HepG2 (cell line): ENCODE data around the gene PIP4K2B. TPM values are rescaled to one million over a fixed set of nuclear protein-coding genes. Genes with fewer than 3 reads are reported as not detected.

Experiments used
- CHD2 ChIP-seq: IDR thresholded peaks from 2 replicates; pipeline ENCODE4 v1.6.1; 2011; ENCODE audit warnings: low read depth, low read length, improper control_type of control experiment
- FOXA3 ChIP-seq: IDR thresholded peaks from 2 replicates; pipeline ENCODE4 v1.6.1; 2016; ENCODE audit warnings: missing genetic modification reagents, missing compliant biosample characterization
- FOXP1 ChIP-seq, 2 experiments: fragments of 450-650 bp in 1 of 2; IDR thresholded peaks; 2 replicates each; pipeline ENCODE4 v1.6.1; 2017 to 2018; ENCODE audit warnings: antibody characterized with exemption in 1 of 2
- HOXA9 ChIP-seq: sonication (generic); formaldehyde crosslinking; IDR thresholded peaks from 2 replicates; pipeline ENCODE4 v1.8.1; 2022; ENCODE audit warnings: missing genetic modification reagents, mild to moderate bottlenecking, moderate library complexity, borderline replicate concordance
- MYC ChIP-seq: sonication (generic); formaldehyde crosslinking; IDR thresholded peaks from 2 replicates; pipeline ENCODE4 v1.9.0; 2021; ENCODE audit warnings: missing genetic modification reagents, borderline replicate concordance
- NCOR1 ChIP-seq: fragments of 200-600 bp; sonication (generic); IDR thresholded peaks from 2 replicates; pipeline ENCODE4 v1.7.0; 2017; ENCODE audit warnings: antibody characterized with exemption, low read length, borderline replicate concordance
- NR2F6 ChIP-seq, 2 experiments: IDR thresholded peaks; 2 replicates each; pipeline ENCODE4 v1.6.1; 2016; ENCODE audit warnings: antibody characterized with exemption in 1 of 2, mild to moderate bottlenecking in 1 of 2
- SRF ChIP-seq: IDR thresholded peaks from 2 replicates; pipeline ENCODE4 v1.6.1; 2011; ENCODE audit warnings: mild to moderate bottlenecking, low read depth, low read length, moderate library complexity
- TOE1 ChIP-seq: sonication (generic); formaldehyde crosslinking; IDR thresholded peaks from 2 replicates; pipeline ENCODE4 v1.4.0; 2020; ENCODE audit warnings: mild to moderate bottlenecking, missing genetic modification reagents
- ZBTB20 ChIP-seq: sonication (generic); formaldehyde crosslinking; IDR thresholded peaks from 2 replicates; pipeline ENCODE4 v1.8.1; 2023; ENCODE audit warnings: missing genetic modification reagents, low read depth, mild to moderate bottlenecking, borderline replicate concordance
- ZNF253 ChIP-seq: sonication (generic); formaldehyde crosslinking; IDR thresholded peaks from 2 replicates; pipeline ENCODE4 v1.8.0; 2022; ENCODE audit warnings: mild to moderate bottlenecking, missing genetic modification reagents, borderline replicate concordance
- ZNF564 ChIP-seq: sonication (generic); formaldehyde crosslinking; IDR thresholded peaks from 2 replicates; pipeline ENCODE4 v1.8.1; 2023; ENCODE audit warnings: mild to moderate bottlenecking, missing genetic modification reagents
- ZNF589 ChIP-seq: sonication (generic); formaldehyde crosslinking; conservative IDR thresholded peaks from 2 replicates; pipeline ENCODE4 v1.8.0; 2022; ENCODE audit warnings: mild to moderate bottlenecking, moderate library complexity, missing genetic modification reagents
- ZNF788 ChIP-seq: sonication (generic); formaldehyde crosslinking; IDR thresholded peaks from 2 replicates; pipeline ENCODE4 v1.5.0; 2020; ENCODE audit warnings: mild to moderate bottlenecking, missing genetic modification reagents, borderline replicate concordance
- polyA plus RNA-seq, 8 experiments: library from polyadenylated mRNA; depleted of rRNA in 3 of 8; stranded (reverse) in 7 of 8; unstranded in 1 of 8; fragments of >200 nt; fragmentation: Illumina TruSeq in 4 of 8; extraction: Trizol in 4 of 8; gene quantifications; 2 replicates each; pipeline versions ENCODE4 v1.2.1 to v1.2.3, GENCODE V29; 2011 to 2016; ENCODE audit warnings: low read depth in 4 of 8, missing spikeins in 1 of 8, mixed read lengths in 1 of 8; ENCODE audit not compliant: insufficient read depth in 1 of 8
- total RNA-seq, 5 experiments: library from RNA; depleted of rRNA; stranded (reverse); fragments of >200 nt; fragmentation: Illumina TruSeq; extraction: Trizol; gene quantifications; 2 replicates each; pipeline ENCODE4 v1.2.3, GENCODE V29; 2016; ENCODE audit warnings: low read depth in 1 of 5
- TF ChIP-seq, protein P1 (sequence below): sonication (generic); IDR thresholded peaks from 2 replicates; pipeline ENCODE4 v1.6.1; 2016; ENCODE audit warnings: low read depth, borderline replicate concordance
- TF ChIP-seq, protein P2 (sequence below): sonication (generic); formaldehyde crosslinking; IDR thresholded peaks from 2 replicates; pipeline ENCODE4 v1.4.0; 2020; ENCODE audit warnings: missing genetic modification reagents
- TF ChIP-seq, protein P3 (sequence below): sonication (generic); formaldehyde crosslinking; IDR thresholded peaks from 2 replicates; pipeline ENCODE4 v1.4.0; 2020; ENCODE audit warnings: mild to moderate bottlenecking, missing genetic modification reagents
- TF ChIP-seq, protein P4 (sequence below): IDR thresholded peaks from 2 replicates; pipeline ENCODE4 v1.6.1; 2016
- TF ChIP-seq, protein P5 (sequence below): sonication (generic); formaldehyde crosslinking; IDR thresholded peaks from 2 replicates; pipeline ENCODE4 v1.5.0; 2020; ENCODE audit warnings: mild to moderate bottlenecking, missing genetic modification reagents
- TF ChIP-seq, protein P6 (sequence below): sonication (generic); formaldehyde crosslinking; IDR thresholded peaks from 2 replicates; pipeline ENCODE4 v1.4.0; 2020; ENCODE audit warnings: low read depth, mild to moderate bottlenecking, missing genetic modification reagents

PIP4K2B gene
- total and polyA plus RNA-seq, 2 of the 13 experiments (the other 11 are each of a cell fraction or from before 2014, with no cell fraction given) = 20.4 to 54.0 TPM

DNA sequence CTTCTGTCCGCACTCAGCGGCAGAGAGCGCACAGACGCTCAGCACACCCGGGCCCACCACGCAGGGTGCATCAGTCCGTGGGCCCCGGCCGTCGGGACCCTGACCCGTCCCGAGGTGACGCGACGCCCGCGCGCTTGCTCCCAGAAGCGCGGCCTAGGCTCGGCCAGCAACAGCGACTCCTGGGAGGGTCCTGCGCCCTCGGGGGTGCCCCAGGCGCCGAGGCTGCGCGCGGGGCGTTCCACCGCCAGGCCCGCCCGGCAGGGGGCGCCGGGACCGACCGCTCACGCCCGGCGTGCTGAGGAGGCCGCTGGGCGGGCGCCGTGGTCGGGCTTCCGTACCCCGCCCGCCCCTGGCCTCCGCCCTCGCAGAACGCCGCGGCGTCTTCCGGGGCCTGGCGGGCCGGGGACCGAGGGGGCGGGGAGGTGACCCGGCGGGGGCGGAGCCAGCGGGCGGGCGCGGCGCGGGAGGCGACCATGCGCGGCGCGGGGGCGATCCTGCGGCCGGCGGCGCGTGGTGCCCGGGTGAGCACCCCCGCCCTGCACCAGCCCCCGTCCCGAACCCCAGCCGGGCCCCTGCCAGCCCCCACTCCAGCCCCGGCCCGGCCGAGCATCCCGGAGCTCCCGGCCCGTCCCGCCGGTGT is 69.3 kb downstream of the PIP4K2B start, which contains the start of gene CISD3 (continued):
- TF ChIP-seq MYC (CRISPR knock-in tag) (peak; percentile 61), ZNF788 (CRISPR knock-in tag) (peak; percentile 84; the same call in 1 of the 2 replicates), SRF (no peak), ZNF253 (CRISPR knock-in tag) (no peak), FOXP1 (IDR thresholded peaks at IDR 0.05) (no peak), FOXP1 (CRISPR knock-in tag; IDR thresholded peaks at IDR 0.05) (no peak), HOXA9 (CRISPR knock-in tag) (no peak), ZBTB20 (0 out of 2 replicates have a peak, but pooled peaks have one; percentile 49), NR2F6 (IDR thresholded peaks at IDR 0.05) (no peak), NR2F6 (CRISPR knock-in tag; IDR thresholded peaks at IDR 0.05) (no peak), CHD2 (no peak), TOE1 (no peak), NCOR1 (no peak), ZNF589 (CRISPR knock-in tag) (no peak), FOXA3 (no peak), ZNF564 (CRISPR knock-in tag) (no peak)
- TF ChIP-seq, protein P1, sequence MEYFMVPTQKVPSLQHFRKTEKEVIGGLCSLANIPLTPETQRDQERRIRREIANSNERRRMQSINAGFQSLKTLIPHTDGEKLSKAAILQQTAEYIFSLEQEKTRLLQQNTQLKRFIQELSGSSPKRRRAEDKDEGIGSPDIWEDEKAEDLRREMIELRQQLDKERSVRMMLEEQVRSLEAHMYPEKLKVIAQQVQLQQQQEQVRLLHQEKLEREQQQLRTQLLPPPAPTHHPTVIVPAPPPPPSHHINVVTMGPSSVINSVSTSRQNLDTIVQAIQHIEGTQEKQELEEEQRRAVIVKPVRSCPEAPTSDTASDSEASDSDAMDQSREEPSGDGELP = no peak; the same call in 1 of the 2 replicates
- TF ChIP-seq, protein P2, sequence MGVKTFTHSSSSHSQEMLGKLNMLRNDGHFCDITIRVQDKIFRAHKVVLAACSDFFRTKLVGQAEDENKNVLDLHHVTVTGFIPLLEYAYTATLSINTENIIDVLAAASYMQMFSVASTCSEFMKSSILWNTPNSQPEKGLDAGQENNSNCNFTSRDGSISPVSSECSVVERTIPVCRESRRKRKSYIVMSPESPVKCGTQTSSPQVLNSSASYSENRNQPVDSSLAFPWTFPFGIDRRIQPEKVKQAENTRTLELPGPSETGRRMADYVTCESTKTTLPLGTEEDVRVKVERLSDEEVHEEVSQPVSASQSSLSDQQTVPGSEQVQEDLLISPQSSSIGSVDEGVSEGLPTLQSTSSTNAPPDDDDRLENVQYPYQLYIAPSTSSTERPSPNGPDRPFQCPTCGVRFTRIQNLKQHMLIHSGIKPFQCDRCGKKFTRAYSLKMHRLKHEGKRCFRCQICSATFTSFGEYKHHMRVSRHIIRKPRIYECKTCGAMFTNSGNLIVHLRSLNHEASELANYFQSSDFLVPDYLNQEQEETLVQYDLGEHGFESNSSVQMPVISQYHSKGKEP (CRISPR knock-in tag) = peak; percentile 9; the same call in 1 of the 2 replicates
- TF ChIP-seq, protein P3, sequence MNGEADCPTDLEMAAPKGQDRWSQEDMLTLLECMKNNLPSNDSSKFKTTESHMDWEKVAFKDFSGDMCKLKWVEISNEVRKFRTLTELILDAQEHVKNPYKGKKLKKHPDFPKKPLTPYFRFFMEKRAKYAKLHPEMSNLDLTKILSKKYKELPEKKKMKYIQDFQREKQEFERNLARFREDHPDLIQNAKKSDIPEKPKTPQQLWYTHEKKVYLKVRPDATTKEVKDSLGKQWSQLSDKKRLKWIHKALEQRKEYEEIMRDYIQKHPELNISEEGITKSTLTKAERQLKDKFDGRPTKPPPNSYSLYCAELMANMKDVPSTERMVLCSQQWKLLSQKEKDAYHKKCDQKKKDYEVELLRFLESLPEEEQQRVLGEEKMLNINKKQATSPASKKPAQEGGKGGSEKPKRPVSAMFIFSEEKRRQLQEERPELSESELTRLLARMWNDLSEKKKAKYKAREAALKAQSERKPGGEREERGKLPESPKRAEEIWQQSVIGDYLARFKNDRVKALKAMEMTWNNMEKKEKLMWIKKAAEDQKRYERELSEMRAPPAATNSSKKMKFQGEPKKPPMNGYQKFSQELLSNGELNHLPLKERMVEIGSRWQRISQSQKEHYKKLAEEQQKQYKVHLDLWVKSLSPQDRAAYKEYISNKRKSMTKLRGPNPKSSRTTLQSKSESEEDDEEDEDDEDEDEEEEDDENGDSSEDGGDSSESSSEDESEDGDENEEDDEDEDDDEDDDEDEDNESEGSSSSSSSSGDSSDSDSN = peak; percentile 45; the same call in 1 of the 2 replicates
- TF ChIP-seq, protein P4, sequence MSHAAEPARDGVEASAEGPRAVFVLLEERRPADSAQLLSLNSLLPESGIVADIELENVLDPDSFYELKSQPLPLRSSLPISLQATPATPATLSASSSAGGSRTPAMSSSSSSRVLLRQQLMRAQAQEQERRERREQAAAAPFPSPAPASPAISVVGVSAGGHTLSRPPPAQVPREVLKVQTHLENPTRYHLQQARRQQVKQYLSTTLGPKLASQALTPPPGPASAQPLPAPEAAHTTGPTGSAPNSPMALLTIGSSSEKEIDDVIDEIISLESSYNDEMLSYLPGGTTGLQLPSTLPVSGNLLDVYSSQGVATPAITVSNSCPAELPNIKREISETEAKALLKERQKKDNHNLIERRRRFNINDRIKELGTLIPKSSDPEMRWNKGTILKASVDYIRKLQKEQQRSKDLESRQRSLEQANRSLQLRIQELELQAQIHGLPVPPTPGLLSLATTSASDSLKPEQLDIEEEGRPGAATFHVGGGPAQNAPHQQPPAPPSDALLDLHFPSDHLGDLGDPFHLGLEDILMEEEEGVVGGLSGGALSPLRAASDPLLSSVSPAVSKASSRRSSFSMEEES = no peak
- TF ChIP-seq, protein P5, sequence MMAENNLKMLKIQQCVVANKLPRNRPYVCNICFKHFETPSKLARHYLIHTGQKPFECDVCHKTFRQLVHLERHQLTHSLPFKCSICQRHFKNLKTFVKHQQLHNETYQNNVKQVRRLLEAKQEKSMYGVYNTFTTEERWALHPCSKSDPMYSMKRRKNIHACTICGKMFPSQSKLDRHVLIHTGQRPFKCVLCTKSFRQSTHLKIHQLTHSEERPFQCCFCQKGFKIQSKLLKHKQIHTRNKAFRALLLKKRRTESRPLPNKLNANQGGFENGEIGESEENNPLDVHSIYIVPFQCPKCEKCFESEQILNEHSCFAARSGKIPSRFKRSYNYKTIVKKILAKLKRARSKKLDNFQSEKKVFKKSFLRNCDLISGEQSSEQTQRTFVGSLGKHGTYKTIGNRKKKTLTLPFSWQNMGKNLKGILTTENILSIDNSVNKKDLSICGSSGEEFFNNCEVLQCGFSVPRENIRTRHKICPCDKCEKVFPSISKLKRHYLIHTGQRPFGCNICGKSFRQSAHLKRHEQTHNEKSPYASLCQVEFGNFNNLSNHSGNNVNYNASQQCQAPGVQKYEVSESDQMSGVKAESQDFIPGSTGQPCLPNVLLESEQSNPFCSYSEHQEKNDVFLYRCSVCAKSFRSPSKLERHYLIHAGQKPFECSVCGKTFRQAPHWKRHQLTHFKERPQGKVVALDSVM (CRISPR knock-in tag) = peak; percentile 33; the same call in 1 of the 2 replicates
- TF ChIP-seq, protein P6, sequence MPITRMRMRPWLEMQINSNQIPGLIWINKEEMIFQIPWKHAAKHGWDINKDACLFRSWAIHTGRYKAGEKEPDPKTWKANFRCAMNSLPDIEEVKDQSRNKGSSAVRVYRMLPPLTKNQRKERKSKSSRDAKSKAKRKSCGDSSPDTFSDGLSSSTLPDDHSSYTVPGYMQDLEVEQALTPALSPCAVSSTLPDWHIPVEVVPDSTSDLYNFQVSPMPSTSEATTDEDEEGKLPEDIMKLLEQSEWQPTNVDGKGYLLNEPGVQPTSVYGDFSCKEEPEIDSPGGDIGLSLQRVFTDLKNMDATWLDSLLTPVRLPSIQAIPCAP (CRISPR knock-in tag) = no peak
